ENCODE results near the gene MVB12B. TPM values are rescaled to one million over a fixed set of nuclear protein-coding genes. Genes with fewer than 3 reads are reported as not detected.

MVB12B gene
- total RNA-seq, 2 donors from 2014 or later = 18.6 to 19.7 TPM

- no peaks in the 10 kb centered on the region for H3K9me3 ChIP-seq (ENCODE audit: control insufficient read depth, low read length)
- Mint-ChIP-seq H3K36me3 (ENCODE audit: low read depth) (no peaks in the 10 kb centered on the region), H3K4me3 (no peak overlapping the region), H3K27ac (no peak overlapping the region), H3K4me1 (peaks cover 2% of the 10 kb centered on the region), H3K9me3 (no peaks in the 10 kb centered on the region), H3K27me3 (ENCODE audit: insufficient read depth) (peaks cover 3% of the 10 kb centered on the region)
- WGBS, 2 experiments (ENCODE audit: insufficient coverage in 1 of 2, insufficient read length in 1 of 2) = 90 to 91% methylated on average over 22 to 26 of the region's 26 CpGs
- H3K9ac ChIP-seq (ENCODE audit: extremely low read depth, low read length, poor library complexity, severe bottlenecking) = no peak overlapping the region
- no peak for TF ChIP-seq CTCF (conservative IDR thresholded peaks at IDR 0.05)
- H3K27ac ChIP-seq (ENCODE audit: low read depth, low read length) = no peak overlapping the region
- H3K36me3 ChIP-seq (ENCODE audit: control insufficient read depth, insufficient read depth, low read length) = no peaks in the 10 kb centered on the region
- no peak overlapping the region for H3K4me3 ChIP-seq (ENCODE audit: low read length)
- H3K27me3 ChIP-seq (ENCODE audit: control insufficient read depth, insufficient read depth, low read length, poor library complexity, severe bottlenecking) = no peaks in the 10 kb centered on the region
- H3K4me1 ChIP-seq (ENCODE audit: control insufficient read depth, insufficient read depth, low read length) = peaks cover 6% of the 10 kb centered on the region
- DNase-seq = peak; percentile 48
Measured at GRCh38 chr9:126507318-126508109, 180.9 kb downstream of the MVB12B start.

- Histone ChIP-seq H3K4me3 (ENCODE audit: low read length) (no peak overlapping the region), H3K36me3 (ENCODE audit: control insufficient read depth, insufficient read depth, low read length) (no peaks in the 10 kb centered on the region), H3K9ac (ENCODE audit: extremely low read depth, low read length, poor library complexity, severe bottlenecking) (no peak overlapping the region), H3K27me3 (ENCODE audit: control insufficient read depth, insufficient read depth, low read length, poor library complexity, severe bottlenecking) (no peaks in the 10 kb centered on the region), H3K9me3 (ENCODE audit: control insufficient read depth, low read length) (no peaks in the 10 kb centered on the region), H3K4me1 (ENCODE audit: control insufficient read depth, insufficient read depth, low read length) (peaks cover 6% of the 10 kb centered on the region), H3K27ac (ENCODE audit: low read depth, low read length) (no peak overlapping the region)
- peaks cover 3% of the 10 kb centered on the region for H3K27me3 Mint-ChIP-seq (ENCODE audit: insufficient read depth)
- H3K27ac Mint-ChIP-seq = no peak overlapping the region
- no peaks in the 10 kb centered on the region for H3K36me3 Mint-ChIP-seq (ENCODE audit: low read depth)
- DNase-seq = peak; percentile 52
- TF ChIP-seq CTCF (conservative IDR thresholded peaks at IDR 0.05) = no peak
- peaks cover 4% of the 10 kb centered on the region for H3K4me1 Mint-ChIP-seq
- no peaks in the 10 kb centered on the region for H3K9me3 Mint-ChIP-seq
- H3K4me3 Mint-ChIP-seq = no peak overlapping the region
- 92% methylated on average over 6 to 12 of the region's 12 CpGs for WGBS, 2 experiments (ENCODE audit: insufficient coverage in 1 of 2, insufficient read length in 1 of 2)
Measured at GRCh38 chr9:126508171-126508591, 181.6 kb downstream of the MVB12B start.

- Histone ChIP-seq H3K36me3 (ENCODE audit: control insufficient read depth, insufficient read depth, low read length) (no peaks in the 10 kb centered on the region), H3K27me3 (ENCODE audit: control insufficient read depth, insufficient read depth, low read length, poor library complexity, severe bottlenecking) (no peaks in the 10 kb centered on the region), H3K9me3 (ENCODE audit: control insufficient read depth, low read length) (no peaks in the 10 kb centered on the region), H3K4me1 (ENCODE audit: control insufficient read depth, insufficient read depth, low read length) (peaks cover 12% of the 10 kb centered on the region), H3K4me3 (ENCODE audit: low read length) (no peak overlapping the region), H3K9ac (ENCODE audit: extremely low read depth, low read length, poor library complexity, severe bottlenecking) (no peak overlapping the region), H3K27ac (ENCODE audit: low read depth, low read length) (no peak overlapping the region)
- Mint-ChIP-seq H3K27ac (no peak overlapping the region), H3K4me1 (peaks cover 11% of the 10 kb centered on the region), H3K27me3 (ENCODE audit: insufficient read depth) (peaks cover 3% of the 10 kb centered on the region), H3K4me3 (no peak overlapping the region), H3K36me3 (ENCODE audit: low read depth) (no peaks in the 10 kb centered on the region), H3K9me3 (no peaks in the 10 kb centered on the region)
- DNase-seq = no peak
- WGBS, 2 experiments (ENCODE audit: insufficient coverage in 1 of 2, insufficient read length in 1 of 2) = 94 to 100% methylated on average over 1 to 2 of the region's 2 CpGs
- no peak for TF ChIP-seq CTCF (conservative IDR thresholded peaks at IDR 0.05)
Measured at GRCh38 chr9:126508928-126509327, 182.3 kb downstream of the MVB12B start.

Data from endodermal cell (in vitro differentiated cells).